Mesothelial cell of epicardium (in vitro differentiated cells): ENCODE results near the gene BUB1B. TPM values are rescaled to one million over a fixed set of nuclear protein-coding genes. Genes with fewer than 3 reads are reported as not detected.

ENCODE experiments used
- DNase-seq, 2 experiments: peaks; one replicate each; pipeline ENCODE4 v3.0.0; 2021; ENCODE audit warnings: low spot score in 2 of 2; ENCODE audit not compliant: unreplicated experiment in 2 of 2
- H3K27ac Mint-ChIP-seq: 2 replicates; pipeline ENCODE4 v1.8.0; 2021; ENCODE audit warnings: mixed read lengths
- H3K27me3 Mint-ChIP-seq: 2 replicates; pipeline ENCODE4 v1.8.0; 2021; ENCODE audit warnings: low read depth, mixed read lengths
- H3K36me3 Mint-ChIP-seq: 2 replicates; pipeline ENCODE4 v1.8.0; 2021; ENCODE audit warnings: mixed read lengths
- H3K4me1 Mint-ChIP-seq: 2 replicates; pipeline ENCODE4 v1.8.0; 2021; ENCODE audit warnings: mixed read lengths
- H3K4me3 Mint-ChIP-seq: 2 replicates; pipeline ENCODE4 v1.8.0; 2021; ENCODE audit warnings: mild to moderate bottlenecking, moderate library complexity, mixed read lengths
- H3K9me3 Mint-ChIP-seq: 2 replicates; pipeline ENCODE4 v1.8.0; 2021; ENCODE audit warnings: mixed read lengths
- CTCF ChIP-seq: fragments of 200-600 bp; sonication (generic); IDR thresholded peaks from one replicate; pipeline ENCODE4 v1.5.0; 2021; ENCODE audit warnings: antibody characterized with exemption; ENCODE audit not compliant: unreplicated experiment
- total RNA-seq: library from RNA; stranded (reverse); gene quantifications from 3 replicates; pipeline ENCODE4 v1.2.1, GENCODE V29; 2021

BUB1B gene
- total RNA-seq, 1 donor from 2014 or later = 35.5 TPM

GRCh38 chr15:40256638-40257235 lies 95.9 kb downstream of the BUB1B start:
- Mint-ChIP-seq H3K4me1 (peaks cover 18% of the 10 kb centered on the region), H3K27me3 (peaks cover 21% of the 10 kb centered on the region), H3K36me3 (no peaks in the 10 kb centered on the region), H3K4me3 (no peak overlapping the region), H3K27ac (no peak overlapping the region), H3K9me3 (no peaks in the 10 kb centered on the region)
- TF ChIP-seq CTCF = no peak
- DNase-seq = no peak

- Mint-ChIP-seq H3K27me3 (peaks cover 17% of the 10 kb centered on the region), H3K4me3 (no peak overlapping the region), H3K4me1 (peaks cover 18% of the 10 kb centered on the region), H3K36me3 (no peaks in the 10 kb centered on the region), H3K27ac (no peak overlapping the region), H3K9me3 (no peaks in the 10 kb centered on the region)
- no peak for DNase-seq
- TF ChIP-seq CTCF = no peak
These were observed 97.0 kb downstream of the BUB1B start for GRCh38 chr15:40257656-40258450.

DNA sequence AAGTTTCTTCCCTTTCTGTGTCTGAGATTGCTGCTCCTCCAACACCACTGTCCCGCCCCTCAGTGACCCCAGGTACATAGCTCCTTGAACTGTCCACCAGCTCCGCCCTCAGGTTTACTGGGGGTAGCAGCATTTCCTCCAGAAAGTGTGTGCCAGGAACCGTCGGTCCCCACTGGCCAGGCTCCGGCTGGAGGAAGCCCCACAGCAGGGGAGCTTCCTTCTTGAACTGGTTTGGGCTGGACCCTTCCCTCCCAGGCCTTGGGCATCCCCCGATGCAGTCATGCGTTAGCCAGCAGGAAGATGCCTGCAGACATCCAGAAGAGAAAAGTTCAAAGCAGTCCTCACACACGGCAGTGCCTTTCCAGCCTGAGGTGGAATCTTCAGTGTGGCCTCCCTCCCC lies 97.7 kb downstream of the BUB1B start:
- Mint-ChIP-seq H3K27me3 (peaks cover 11% of the 10 kb centered on the region), H3K9me3 (no peaks in the 10 kb centered on the region), H3K36me3 (no peaks in the 10 kb centered on the region), H3K4me1 (peaks cover 12% of the 10 kb centered on the region), H3K27ac (no peak overlapping the region), H3K4me3 (no peak overlapping the region)
- no peak for TF ChIP-seq CTCF
- DNase-seq = no peak

DNA sequence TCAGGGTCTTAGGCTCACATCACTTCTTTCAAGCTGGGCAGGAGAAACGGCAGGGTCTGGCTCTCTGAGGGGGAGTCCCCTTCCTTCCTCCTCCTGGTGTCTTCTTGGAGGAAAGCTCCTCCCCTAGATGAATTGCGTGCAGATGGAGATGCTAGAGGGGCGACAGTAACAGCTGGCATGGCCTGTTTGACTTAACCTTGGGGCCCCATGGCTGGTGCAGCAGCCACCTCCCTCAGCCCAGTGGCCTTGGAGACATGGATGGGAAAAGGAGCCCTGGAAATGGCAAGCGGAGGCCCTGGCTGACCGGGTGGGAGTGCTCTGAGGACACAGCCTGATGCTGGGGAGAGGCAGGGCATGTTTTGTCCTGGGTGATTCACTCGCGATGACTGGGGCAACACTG lies 98.2 kb downstream of the BUB1B start:
- Mint-ChIP-seq H3K4me3 (no peak overlapping the region), H3K27ac (no peak overlapping the region), H3K4me1 (peaks cover 7% of the 10 kb centered on the region), H3K9me3 (no peaks in the 10 kb centered on the region), H3K36me3 (no peaks in the 10 kb centered on the region), H3K27me3 (peaks cover 7% of the 10 kb centered on the region)
- no peak for TF ChIP-seq CTCF
- DNase-seq = no peak

DNA sequence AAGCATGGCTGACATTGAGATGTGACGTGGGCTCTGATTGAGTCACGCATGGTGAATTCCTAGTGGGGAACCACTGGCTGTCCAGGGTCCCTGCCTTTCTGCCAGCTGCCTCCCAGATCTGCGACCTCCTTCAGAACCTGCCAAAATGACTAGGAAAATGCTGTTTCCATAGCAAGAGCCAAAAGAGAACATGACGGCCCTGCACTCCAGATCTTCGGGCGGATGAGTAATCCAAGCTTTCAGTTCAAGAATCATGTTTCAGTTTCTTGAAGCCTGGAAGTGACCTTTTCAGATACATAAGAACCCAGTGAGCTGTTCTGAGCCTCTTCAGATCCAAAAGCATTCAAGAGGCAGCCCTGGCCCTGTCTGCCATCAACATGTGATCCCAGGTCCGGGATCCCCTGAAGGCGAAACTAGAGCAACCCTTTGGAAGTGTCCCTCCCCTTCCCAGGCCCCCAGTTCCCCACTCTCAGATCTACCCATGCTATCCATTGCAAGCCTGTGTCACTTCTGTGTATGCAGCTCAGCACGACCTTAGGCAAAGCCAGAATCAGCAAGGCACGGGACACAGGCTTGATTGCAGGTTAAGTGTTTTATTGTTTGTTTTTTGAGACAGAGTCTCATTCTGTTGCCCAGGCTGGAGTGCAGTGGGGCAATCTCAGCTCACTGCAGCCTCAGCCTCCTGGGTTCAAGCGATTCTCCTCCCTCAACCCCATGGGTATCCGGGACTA lies 102.3 kb downstream of the BUB1B start:
- no peak for DNase-seq
- Mint-ChIP-seq H3K4me3 (no peak overlapping the region), H3K27me3 (no peaks in the 10 kb centered on the region), H3K9me3 (no peaks in the 10 kb centered on the region), H3K27ac (no peak overlapping the region), H3K36me3 (no peaks in the 10 kb centered on the region), H3K4me1 (peaks cover 15% of the 10 kb centered on the region)
- TF ChIP-seq CTCF = no peak
